ENCODE results near the gene NAV3.

The NAV3 gene

DNA sequence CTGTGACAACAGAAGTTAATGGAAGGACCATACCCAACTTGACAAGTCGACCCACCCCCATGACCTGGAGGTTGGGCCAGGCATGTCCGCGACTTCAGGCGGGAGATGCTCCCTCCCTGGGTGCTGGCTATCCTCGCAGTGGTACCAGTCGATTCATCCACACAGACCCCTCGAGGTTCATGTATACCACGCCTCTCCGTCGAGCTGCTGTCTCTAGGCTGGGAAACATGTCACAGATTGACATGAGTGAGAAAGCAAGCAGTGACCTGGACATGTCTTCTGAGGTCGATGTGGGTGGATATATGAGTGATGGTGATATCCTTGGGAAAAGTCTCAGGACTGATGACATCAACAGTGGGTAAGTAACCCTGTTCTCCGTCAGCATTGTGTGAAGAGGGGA lies 220.1 kb downstream of the NAV3 start:
- Histone ChIP-seq H3K4me3 (ENCODE audit: low read depth, low read length) (no peak overlapping the region), H3K27me3 (ENCODE audit: insufficient read depth, low read depth, severe bottlenecking) (no peaks in the 10 kb centered on the region), H3K36me3 (no peaks in the 10 kb centered on the region), H3K9me3 (ENCODE audit: severe bottlenecking) (no peaks in the 10 kb centered on the region), H3K27ac (no peak overlapping the region)
- no peak for DNase-seq
- TF ChIP-seq, protein P1, sequence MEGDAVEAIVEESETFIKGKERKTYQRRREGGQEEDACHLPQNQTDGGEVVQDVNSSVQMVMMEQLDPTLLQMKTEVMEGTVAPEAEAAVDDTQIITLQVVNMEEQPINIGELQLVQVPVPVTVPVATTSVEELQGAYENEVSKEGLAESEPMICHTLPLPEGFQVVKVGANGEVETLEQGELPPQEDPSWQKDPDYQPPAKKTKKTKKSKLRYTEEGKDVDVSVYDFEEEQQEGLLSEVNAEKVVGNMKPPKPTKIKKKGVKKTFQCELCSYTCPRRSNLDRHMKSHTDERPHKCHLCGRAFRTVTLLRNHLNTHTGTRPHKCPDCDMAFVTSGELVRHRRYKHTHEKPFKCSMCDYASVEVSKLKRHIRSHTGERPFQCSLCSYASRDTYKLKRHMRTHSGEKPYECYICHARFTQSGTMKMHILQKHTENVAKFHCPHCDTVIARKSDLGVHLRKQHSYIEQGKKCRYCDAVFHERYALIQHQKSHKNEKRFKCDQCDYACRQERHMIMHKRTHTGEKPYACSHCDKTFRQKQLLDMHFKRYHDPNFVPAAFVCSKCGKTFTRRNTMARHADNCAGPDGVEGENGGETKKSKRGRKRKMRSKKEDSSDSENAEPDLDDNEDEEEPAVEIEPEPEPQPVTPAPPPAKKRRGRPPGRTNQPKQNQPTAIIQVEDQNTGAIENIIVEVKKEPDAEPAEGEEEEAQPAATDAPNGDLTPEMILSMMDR (IDR thresholded peaks at IDR 0.05; ENCODE audit: low read depth, low read length), result no peak

DNA sequence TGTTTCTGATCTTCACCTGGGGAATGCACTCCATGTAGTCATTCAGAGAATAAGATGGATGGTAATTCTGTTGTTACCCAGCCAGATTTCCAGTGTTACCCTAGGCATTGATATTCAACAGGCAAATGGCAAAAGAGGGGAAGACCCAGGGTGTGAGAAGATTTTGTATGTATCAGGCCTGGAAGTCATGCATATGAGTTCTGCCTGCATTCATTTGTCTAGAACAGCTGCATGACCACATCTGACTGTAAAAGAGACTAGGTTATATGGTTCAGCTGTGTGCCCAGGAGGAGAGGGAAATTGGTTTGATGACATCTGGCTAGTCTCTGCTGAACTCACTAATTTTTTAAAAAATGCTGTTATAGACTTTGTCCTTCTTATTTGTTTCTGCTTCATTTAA lies 224.9 kb downstream of the NAV3 start:
- H3K4me3 ChIP-seq (ENCODE audit: low read depth, low read length), result no peak overlapping the region
- TF ChIP-seq, protein P1 (IDR thresholded peaks at IDR 0.05; ENCODE audit: low read depth, low read length), result no peak
- H3K27me3 ChIP-seq (ENCODE audit: insufficient read depth, low read depth, severe bottlenecking), result no peaks in the 10 kb centered on the region
- H3K9me3 ChIP-seq (ENCODE audit: severe bottlenecking), result no peaks in the 10 kb centered on the region
- no peak overlapping the region for H3K27ac ChIP-seq
- H3K36me3 ChIP-seq, result no peaks in the 10 kb centered on the region
- DNase-seq, result no peak

DNA sequence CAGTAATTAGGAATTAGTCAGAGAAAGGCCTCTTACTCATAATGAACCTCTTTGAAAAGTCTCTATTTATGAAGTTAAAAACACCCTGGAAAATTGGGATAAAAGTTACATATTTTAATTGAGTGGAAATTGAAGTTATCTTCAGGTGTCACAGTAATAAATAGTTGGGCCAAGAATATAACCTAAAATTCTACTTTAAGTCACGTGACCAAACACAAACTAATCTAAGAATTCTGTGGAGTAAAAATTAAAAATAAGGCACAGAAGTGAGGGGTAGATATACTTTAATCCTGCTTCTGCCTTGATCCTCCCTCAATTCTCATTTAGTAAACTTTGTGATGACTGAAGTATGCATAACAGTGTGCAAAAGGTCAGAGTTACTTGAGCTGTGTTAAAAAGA lies 226.4 kb downstream of the NAV3 start:
- TF ChIP-seq, protein P1 (IDR thresholded peaks at IDR 0.05; ENCODE audit: low read depth, low read length), result no peak
- Histone ChIP-seq H3K27me3 (ENCODE audit: insufficient read depth, low read depth, severe bottlenecking) (no peaks in the 10 kb centered on the region), H3K27ac (no peak overlapping the region), H3K9me3 (ENCODE audit: severe bottlenecking) (no peaks in the 10 kb centered on the region), H3K4me3 (ENCODE audit: low read depth, low read length) (no peak overlapping the region), H3K36me3 (no peaks in the 10 kb centered on the region)
- no peak for DNase-seq

DNA sequence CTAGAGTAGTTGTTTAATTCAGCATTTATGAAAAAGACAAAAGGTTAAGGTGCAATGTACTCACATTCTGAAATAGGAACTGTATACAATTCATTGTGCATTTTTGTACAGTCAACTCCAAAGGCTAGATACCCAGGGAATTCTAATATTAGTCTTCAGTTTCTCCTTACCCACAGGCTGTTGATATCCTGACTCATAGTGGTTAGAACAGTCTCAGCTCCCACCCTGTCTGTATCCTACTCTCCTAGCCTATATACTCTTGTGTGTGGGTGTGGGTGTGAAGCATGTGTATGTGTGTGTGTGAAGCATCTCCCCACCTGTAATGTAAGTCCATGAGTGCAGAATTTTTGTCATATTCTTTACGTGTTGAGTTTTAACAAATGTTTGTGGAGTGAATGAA lies 229.5 kb downstream of the NAV3 start:
- H3K36me3 ChIP-seq, result no peaks in the 10 kb centered on the region
- H3K27ac ChIP-seq, result no peak overlapping the region
- DNase-seq, result no peak
- TF ChIP-seq, protein P1 (IDR thresholded peaks at IDR 0.05; ENCODE audit: low read depth, low read length), result no peak
- H3K27me3 ChIP-seq (ENCODE audit: insufficient read depth, low read depth, severe bottlenecking), result no peaks in the 10 kb centered on the region
- H3K9me3 ChIP-seq (ENCODE audit: severe bottlenecking), result no peaks in the 10 kb centered on the region
- no peak overlapping the region for H3K4me3 ChIP-seq (ENCODE audit: low read depth, low read length)

DNA sequence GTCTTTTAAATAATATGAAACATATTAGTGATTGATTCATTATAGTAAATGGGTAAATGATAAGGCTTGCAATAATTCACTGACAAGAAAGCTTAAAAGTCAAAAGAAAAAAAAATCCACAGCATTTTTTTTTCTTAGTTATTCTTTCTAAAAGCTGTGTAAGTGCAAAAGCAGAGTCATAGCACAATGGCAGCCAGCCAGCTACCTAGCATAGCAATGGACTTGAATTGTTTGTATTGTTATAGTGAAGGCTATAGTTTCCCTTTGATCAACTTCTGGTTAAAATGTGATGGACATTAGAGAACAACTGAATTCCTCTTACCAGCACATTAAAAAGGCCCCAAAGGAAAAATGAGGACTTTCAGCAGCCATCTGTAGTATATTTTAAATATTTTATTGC lies 232.1 kb downstream of the NAV3 start:
- H3K9me3 ChIP-seq (ENCODE audit: severe bottlenecking), result no peaks in the 10 kb centered on the region
- TF ChIP-seq, protein P1 (IDR thresholded peaks at IDR 0.05; ENCODE audit: low read depth, low read length), result no peak
- H3K36me3 ChIP-seq, result no peaks in the 10 kb centered on the region
- H3K27me3 ChIP-seq (ENCODE audit: insufficient read depth, low read depth, severe bottlenecking), result no peaks in the 10 kb centered on the region
- DNase-seq, result no peak
- H3K27ac ChIP-seq, result no peak overlapping the region
- no peak overlapping the region for H3K4me3 ChIP-seq (ENCODE audit: low read depth, low read length)

DNA sequence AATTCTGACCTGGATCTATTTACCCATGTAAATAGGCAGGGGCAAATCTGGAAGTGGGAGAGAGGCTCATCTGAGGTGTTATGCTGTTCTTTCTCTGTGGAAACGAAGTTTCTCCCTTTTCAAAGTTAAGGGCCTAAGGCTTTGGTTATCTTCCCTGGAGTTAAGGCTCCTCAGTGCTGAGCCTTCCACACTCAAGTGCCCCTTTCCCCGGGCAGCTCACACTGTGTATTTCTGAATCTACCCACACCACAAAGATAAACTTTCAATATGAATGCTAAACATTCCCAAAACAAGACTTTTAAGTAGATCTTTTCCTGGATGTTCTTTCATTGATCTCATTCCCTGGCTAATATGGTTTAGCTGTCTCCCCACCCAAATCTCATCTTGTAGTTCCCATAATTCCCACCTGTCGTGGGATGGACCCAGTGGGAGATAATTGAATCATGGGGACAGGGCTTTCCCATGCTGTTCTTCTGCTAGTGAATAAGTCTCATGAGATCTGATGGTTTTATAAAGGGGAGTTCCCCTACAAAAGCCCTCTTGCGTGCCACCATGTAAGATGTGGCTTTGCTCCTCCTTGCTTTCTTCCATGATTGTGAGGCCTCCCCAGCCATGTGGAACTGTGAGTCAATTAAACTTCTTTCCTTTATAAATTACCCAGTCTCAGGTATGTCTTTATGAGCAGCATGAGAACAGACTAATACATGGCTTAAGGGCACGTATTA lies 251.1 kb downstream of the NAV3 start:
- H3K9me3 ChIP-seq (ENCODE audit: severe bottlenecking), result no peaks in the 10 kb centered on the region
- DNase-seq, result no peak
- H3K27ac ChIP-seq, result no peak overlapping the region
- H3K27me3 ChIP-seq (ENCODE audit: insufficient read depth, low read depth, severe bottlenecking), result no peaks in the 10 kb centered on the region
- TF ChIP-seq, protein P1 (IDR thresholded peaks at IDR 0.05; ENCODE audit: low read depth, low read length), result no peak
- no peaks in the 10 kb centered on the region for H3K36me3 ChIP-seq
- no peak overlapping the region for H3K4me3 ChIP-seq (ENCODE audit: low read depth, low read length)
